Renal cortex interstitium (tissue), 11 donors: Measurements from ENCODE around the gene SHBG. TPM values are rescaled to one million over a fixed set of nuclear protein-coding genes. Genes with fewer than 3 reads are reported as not detected.

Experiments used
- DNase-seq, 11 donors: peaks; one replicate each; pipeline ENCODE4 v3.0.0-alpha.2; 2013; ENCODE audit warnings: low read depth in 9 of 11, low spot score in 4 of 11; ENCODE audit errors: extremely low read depth in 1 of 11
- polyA plus RNA-seq, 3 donors: library from polyadenylated mRNA; unstranded; fragments of 120-200 nt; gene quantifications; one replicate each; pipeline ENCODE4 v1.2.1, GENCODE V29; 2013; ENCODE audit not compliant: insufficient read length in 3 of 3

Gene SHBG
- polyA plus RNA-seq, 3 donors, result 3.4 to 4.7 (median 4.0) TPM

GRCh38 chr17:7674934-7675333, 45.0 kb downstream of the SHBG start:
- DNase-seq, result no peak

- DNase-seq, result no peak
Measured at GRCh38 chr17:7676533-7676932, 46.6 kb downstream of the SHBG start.

- no peak for DNase-seq
Measured at GRCh38 chr17:7677388-7678067, 47.6 kb downstream of the SHBG start.

Other genes starting within 250 kb of the SHBG start
- 1 to 10 TPM; 5.1 to 9.0 (median 6.0) TPM for gene TNK1, start 249.0 kb upstream of the SHBG start, polyA plus RNA-seq
- gene PLSCR3, start 235.6 kb upstream of the SHBG start, polyA plus RNA-seq, result 10 to 100 TPM; 28.8 to 41.5 (median 41.4) TPM
- gene TMEM256, start 226.0 kb upstream of the SHBG start, polyA plus RNA-seq, result 10 to 100 TPM; 81.9 to 99.2 (median 87.3) TPM
- 10 to 100 TPM; 21.4 to 36.4 (median 29.0) TPM for gene NLGN2, start 222.3 kb upstream of the SHBG start, polyA plus RNA-seq
- under 1 TPM in 2 of 3 donors, not detected in 1; 0.10 to 0.22 TPM for gene SPEM1, start 209.8 kb upstream of the SHBG start, polyA plus RNA-seq
- not detected for gene SPEM2, start 204.5 kb upstream of the SHBG start, polyA plus RNA-seq
- gene SPEM3, start 201.3 kb upstream of the SHBG start, polyA plus RNA-seq, result not detected
- gene TMEM102, start 194.7 kb upstream of the SHBG start, polyA plus RNA-seq, result 1 to 10 TPM; 3.4 to 5.2 (median 4.6) TPM
- 10 to 100 TPM in 1 of 3 donors, 1 to 10 TPM in 2; 5.6 to 12.6 (median 8.0) TPM for gene FGF11, start 190.6 kb upstream of the SHBG start, polyA plus RNA-seq
- 10 to 100 TPM in 2 of 3 donors, 1 to 10 TPM in 1; 9.3 to 10.7 (median 10.4) TPM for gene CHRNB1, start 185.1 kb upstream of the SHBG start, polyA plus RNA-seq
- gene ZBTB4, start 150.5 kb upstream of the SHBG start, polyA plus RNA-seq, result 10 to 100 TPM; 34.9 to 54.9 (median 40.9) TPM
- under 1 TPM in 2 of 3 donors, not detected in 1; 0.26 TPM for gene SLC35G6, start 148.7 kb upstream of the SHBG start, polyA plus RNA-seq
- 100 to 1,000 TPM; 131 to 134 (median 134) TPM for gene POLR2A, start 145.8 kb upstream of the SHBG start, polyA plus RNA-seq
- gene TNFSF12, start 81.1 kb upstream of the SHBG start, polyA plus RNA-seq, result 10 to 100 TPM; 19.0 to 26.6 (median 26.6) TPM
- 10 to 100 TPM; 10.4 to 17.2 (median 12.5) TPM for gene TNFSF13, start 71.4 kb upstream of the SHBG start, polyA plus RNA-seq
- gene SENP3, start 68.2 kb upstream of the SHBG start, polyA plus RNA-seq, result 10 to 100 TPM; 61.6 to 86.9 (median 83.7) TPM
- gene CD68, start 50.5 kb upstream of the SHBG start, polyA plus RNA-seq, result 10 to 100 TPM; 56.7 to 63.5 (median 62.6) TPM
- gene MPDU1, start 46.3 kb upstream of the SHBG start, polyA plus RNA-seq, result 100 to 1,000 TPM; 103 to 119 (median 114) TPM
- 1 to 10 TPM; 2.9 to 4.4 (median 4.0) TPM for gene SOX15, start 40.0 kb upstream of the SHBG start, polyA plus RNA-seq
- gene FXR2, start 15.2 kb upstream of the SHBG start, polyA plus RNA-seq, result 10 to 100 TPM; 49.6 to 51.8 (median 51.3) TPM
- gene SAT2, start 2.3 kb upstream of the SHBG start, polyA plus RNA-seq, result 100 to 1,000 TPM; 141 to 156 (median 145) TPM
- gene ATP1B2, start 20.8 kb downstream of the SHBG start, polyA plus RNA-seq, result 10 to 100 TPM; 20.7 to 22.9 (median 21.0) TPM
- gene TP53, start 57.4 kb downstream of the SHBG start, polyA plus RNA-seq, result 10 to 100 TPM; 70.5 to 75.4 (median 73.3) TPM
- 10 to 100 TPM; 12.4 to 15.3 (median 12.9) TPM for gene WRAP53, start 58.3 kb downstream of the SHBG start, polyA plus RNA-seq
- 10 to 100 TPM; 19.9 to 27.6 (median 21.5) TPM for gene EFNB3, start 75.1 kb downstream of the SHBG start, polyA plus RNA-seq
- under 1 TPM; 0.26 to 0.32 (median 0.29) TPM for gene DNAH2, start 87.6 kb downstream of the SHBG start, polyA plus RNA-seq
- gene KDM6B, start 204.1 kb downstream of the SHBG start, polyA plus RNA-seq, result 10 to 100 TPM; 20.9 to 35.4 (median 28.3) TPM
- 10 to 100 TPM; 22.5 to 30.2 (median 24.3) TPM for gene TMEM88, start 224.9 kb downstream of the SHBG start, polyA plus RNA-seq
- gene NAA38, start 227.4 kb downstream of the SHBG start, polyA plus RNA-seq, result 100 to 1,000 TPM in 2 of 3 donors, 10 to 100 TPM in 1; 64.5 to 134 (median 104) TPM
- 10 to 100 TPM; 23.4 to 29.0 (median 26.2) TPM for gene CYB5D1, start 227.9 kb downstream of the SHBG start, polyA plus RNA-seq